ENCODE measurements around the gene SCUBE1.

The SCUBE1 gene

DNA sequence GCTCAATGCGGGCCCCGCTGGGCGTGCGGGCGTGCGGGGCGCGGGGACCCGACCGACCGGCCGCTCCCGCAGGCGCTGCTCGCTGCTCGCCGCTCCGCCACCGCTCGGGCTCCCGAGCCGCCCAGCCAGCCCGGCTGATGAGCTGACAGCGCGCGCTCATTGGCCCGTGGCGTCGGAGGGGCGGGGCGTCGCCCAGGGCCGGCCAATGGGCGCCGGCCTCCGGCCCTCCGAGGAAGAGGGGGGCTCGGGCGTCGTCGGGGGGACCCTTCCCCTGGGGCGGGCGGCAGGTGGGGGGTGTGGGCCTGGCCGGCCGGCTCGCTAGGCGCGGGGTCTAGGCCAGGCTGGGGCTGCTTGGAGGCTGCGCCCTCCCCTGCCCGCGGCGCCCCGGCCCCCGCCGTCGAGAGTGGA, at the start of gene SCUBE1:
Gene SCUBE1 (minus strand): TSS at position 111 of the 408 bp plus-strand sequence. CDS start 111 bp downstream, outside the sequence.
- peak in 12 of 51 donors; percentile 3 to 58 (median 11) for DNase-seq

DNA sequence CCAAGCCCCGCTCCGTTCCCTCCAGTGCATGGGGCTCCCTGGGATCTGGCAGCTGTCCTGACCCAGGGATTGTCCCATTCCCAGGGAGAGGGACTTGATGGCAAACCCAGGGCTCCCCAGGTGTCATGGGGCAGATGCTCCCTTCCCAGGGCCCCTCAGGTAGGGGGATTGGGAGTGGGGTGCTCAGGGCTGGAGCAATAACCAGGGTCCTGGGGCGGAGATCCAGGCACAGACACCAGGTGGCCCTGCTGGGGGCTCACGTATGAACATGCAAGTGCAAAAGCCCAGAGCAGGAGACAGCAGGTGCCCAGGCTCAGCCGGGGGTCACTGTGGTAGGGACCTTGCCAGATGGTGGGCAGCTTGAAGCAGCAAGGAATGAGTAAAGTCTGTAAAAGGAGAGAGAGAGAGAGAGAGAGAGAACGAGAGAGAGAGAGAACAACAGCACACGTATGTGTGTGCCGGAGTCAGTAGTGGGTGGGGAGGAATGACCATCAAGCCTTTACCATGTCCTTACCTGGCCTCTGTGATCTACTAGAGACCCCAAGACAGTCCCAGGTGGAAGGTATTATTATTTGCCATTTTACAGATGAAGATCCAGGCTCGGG, 49.3 kb upstream of the SCUBE1 start:
- DNase-seq = no peak

DNA sequence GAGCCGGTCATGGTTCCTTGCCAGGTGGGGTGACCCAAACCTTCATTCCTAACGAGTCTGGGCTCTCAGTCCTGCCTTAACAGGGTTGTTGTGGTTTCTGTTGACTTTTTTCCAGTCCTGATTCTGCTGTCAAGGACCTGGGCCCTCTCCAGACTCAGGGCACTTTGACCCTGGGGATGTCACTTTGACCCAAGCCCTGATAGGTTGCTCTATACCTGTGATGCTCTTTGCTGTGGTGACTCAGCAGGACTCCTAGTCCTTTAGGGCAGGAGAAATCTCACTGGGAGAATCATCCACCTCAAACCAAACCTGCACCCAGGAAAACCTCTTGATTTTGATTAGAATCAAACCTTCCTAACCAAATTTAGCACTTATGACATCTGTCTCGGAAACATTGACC, 48.1 kb upstream of the SCUBE1 start:
- no peak for DNase-seq

DNA sequence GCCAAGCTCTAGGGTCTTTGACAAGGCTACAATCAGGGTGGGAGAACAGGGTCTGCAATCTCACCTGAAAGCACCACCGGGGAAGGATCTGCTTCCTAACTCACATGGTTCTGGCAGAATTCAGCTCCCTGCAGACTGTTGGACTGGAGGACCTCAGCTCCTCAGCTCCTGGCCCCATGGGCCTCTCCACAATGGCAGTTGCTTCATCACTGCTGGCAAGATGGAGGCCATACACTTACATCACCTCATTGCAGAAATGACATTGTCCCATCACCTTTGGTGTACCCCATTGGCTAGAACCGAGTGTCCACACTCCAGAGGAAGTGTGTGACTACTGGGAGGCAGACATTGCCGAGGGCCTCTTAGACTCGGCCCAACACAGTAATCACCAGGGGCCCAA, 47.7 kb upstream of the SCUBE1 start:
- DNase-seq = no peak

DNA sequence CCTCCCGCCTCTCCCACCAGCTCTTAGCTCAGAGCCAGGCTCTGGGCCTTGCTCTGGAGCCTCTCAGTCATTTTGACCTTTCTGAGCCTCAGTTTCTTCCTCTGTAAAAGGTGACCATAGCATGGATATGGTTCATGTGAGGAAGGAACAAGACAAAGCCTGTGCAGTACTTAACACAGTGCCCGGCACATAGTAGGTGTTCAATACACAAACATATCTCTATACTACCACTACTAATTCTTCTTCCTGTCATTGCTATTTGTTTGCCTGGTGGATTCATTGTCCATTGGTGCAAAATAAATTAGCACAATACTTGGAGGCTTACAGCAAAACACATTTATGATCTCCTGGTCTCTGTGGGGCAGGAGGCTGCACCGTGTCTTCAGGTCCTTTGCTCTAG, 47.0 kb upstream of the SCUBE1 start:
- no peak for DNase-seq

- no peak for DNase-seq
Observed at GRCh38 chr22:43389227-43389836, 46.2 kb upstream of the SCUBE1 start.

GRCh38 chr22:43388420-43388851, 45.3 kb upstream of the SCUBE1 start:
- DNase-seq = peak in 49 of 51 donors; percentile 3 to 84 (median 46)

GRCh38 chr22:43387815-43388214, 44.6 kb upstream of the SCUBE1 start:
- DNase-seq = no peak

- peak in 48 of 51 donors; percentile 17 to 84 (median 62) for DNase-seq
Observed at GRCh38 chr22:43385770-43386641, 42.8 kb upstream of the SCUBE1 start.

DNA sequence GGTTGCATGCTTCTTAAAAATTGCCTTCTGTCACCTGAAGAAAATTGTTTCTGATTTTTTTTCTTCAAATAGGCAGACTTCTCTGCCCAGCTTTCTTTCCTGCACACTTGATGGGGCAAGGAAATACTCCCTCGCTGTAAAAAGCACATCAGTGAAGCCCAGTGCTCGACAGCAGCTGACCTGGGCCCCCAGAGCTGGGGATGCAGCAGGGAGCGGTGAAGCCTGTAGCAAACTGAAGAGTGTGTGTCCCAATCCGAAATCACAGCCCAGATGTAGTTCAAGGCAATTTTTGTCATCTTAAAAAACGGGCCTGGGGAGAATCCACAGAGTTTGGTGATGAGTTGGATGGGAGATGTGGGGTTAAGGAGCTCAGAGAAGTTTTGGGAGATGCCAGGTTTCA, 41.7 kb upstream of the SCUBE1 start:
- no peak for DNase-seq

DNA sequence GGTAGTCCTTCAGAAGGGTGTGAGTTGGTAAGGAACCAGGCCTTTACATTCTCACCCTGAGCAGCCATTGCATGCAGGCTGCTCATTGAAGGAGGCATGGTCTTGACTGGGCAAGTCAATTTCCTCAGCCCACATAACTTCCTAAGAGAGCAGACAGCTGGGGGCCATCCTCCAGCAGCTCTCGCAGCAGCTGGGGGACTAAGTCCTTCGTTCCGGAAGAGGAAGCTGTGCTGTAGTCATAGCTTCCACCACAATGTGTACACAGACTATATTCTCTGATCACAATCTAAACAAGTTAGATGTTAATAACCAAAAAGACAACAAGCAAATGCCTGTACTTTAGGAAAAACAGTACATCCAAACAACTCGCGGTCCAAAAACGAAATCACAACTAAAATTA, 38.5 kb upstream of the SCUBE1 start:
- no peak for DNase-seq

DNA sequence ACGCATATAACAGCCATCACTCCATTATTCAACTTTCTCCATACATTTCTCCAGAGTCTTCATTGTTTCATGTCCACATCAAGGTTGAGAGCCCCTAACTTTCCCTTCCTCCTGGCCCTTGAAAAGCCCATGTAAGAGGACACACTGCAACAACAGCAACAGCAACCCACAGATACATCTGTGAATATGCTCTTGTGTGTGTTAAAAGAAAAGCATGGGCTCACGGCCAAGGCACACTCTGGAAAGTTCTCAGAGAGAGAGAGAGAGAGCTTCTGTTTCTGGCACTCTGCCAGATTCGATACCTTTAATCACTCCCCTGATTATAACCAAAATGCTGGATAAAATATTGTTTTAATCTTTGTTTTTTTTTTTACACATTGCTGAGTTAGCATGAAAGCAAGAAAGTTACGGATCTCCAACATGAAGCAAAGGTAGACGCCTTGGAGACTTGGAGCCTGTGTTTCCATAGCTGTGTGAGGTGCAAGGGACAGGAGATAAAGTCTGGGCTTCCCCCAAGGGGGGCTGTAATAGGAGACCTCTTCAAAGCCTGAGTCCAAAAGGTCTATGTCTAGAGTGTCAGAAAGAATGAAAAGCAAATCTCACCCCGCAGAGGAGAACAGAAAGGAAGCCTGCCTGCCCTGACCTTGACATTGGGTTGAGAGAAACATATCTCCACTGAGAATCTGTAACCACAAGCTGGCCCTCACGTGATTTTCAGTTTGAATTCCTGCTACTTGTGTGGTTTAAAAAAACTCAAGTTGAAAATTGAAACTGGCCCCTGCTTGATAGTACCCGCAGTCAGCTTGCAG, 34.9 kb upstream of the SCUBE1 start:
- DNase-seq = no peak

DNA sequence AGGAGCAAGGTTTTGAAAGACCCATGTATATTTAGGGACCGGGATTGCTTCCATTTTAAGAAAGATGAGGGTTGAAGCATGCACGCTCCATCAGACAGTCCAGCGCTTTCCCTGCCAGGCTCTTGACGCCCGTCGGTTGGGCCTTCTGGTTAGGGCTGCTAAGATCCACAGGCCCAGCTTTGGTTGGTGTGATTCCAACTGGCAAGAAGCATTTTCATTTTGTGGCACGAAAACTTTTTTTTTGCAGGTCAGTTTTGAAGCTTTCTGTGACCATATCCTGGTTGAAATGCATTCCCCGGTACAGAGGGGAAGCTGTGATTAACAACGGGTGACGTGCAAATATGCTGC, 34.4 kb upstream of the SCUBE1 start:
- peak in 1 of 51 donors; percentile 13 for DNase-seq

GRCh38 chr22:43376765-43377547, 33.8 kb upstream of the SCUBE1 start:
- no peak for DNase-seq

DNA sequence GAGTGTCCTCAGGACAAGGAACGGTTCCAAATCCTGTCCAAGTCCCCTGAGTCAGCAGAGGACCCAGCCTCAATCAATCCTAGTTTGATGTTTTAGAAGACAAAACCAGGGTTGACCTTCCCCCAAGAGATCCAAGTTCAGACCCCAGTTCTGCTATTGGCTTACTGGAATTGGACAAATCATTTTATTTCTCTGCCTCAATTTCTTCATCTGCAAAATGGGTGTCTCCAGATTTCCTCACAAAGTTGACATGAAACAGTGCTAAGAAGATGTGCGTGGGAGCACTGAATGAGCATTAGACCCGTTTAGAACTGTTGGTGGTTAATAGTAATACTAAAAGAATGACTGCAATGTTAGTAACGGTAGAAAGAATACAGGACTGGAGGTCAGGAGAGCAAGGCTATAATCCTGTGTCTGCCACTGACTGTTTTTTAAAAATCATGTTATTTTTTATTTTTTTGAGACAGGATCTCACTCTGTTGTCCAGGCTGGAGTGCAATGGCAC, 32.8 kb upstream of the SCUBE1 start:
- no peak for DNase-seq

DNA sequence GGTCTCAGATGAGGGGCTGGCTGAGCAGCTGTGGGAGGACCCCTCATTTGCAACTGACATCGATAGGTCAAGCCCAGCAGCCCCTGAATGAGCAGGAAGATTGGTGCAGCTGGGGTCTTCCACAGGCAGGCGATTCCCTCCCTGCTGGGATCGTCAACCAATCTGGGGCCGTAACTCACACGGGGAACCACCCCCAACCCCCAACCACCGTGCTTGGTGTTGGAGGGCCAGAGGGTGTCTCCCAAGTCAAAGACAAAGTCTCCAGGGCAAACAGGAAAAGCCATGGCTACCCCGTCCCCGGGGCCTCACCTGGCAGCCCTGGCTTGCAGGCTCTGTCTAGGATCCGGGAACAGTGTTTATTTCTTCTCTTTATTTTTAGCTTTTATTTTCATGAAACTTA, 26.9 kb upstream of the SCUBE1 start:
- no peak for DNase-seq

DNA sequence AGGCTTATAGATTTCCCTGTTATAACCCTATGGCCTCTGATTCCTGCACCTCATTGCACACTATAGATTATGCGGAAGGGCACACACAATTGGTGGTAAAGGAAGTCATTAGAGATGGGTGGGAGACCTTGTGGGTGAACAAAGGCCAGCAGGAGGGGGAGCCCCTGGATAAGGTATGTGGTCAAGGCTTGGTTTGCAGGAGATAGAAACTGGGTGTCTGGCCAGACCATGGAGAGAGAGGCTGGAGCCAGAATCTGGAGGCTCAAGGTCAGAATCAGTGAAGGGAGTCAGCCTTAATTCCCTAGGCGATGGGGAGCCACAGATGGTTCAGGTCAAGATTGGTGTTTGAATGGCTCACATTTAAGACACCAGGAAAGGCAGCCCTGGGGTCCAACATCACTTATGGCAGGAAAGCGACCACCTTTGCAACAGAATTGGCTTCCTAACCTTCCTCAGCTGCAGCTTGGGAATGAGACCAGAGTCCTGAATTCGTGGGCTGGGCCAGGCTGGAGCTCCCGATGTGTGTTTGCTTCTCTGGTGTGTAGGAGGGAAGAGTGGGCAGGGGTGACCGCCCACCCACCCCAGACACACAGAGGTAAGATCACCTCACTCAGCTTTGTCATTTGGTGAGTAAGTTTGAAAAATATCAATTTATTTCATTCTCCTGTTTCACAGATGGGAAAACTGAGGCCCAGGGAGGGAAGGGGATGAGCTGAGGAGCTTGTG, 22.7 kb upstream of the SCUBE1 start:
- DNase-seq = no peak

DNA sequence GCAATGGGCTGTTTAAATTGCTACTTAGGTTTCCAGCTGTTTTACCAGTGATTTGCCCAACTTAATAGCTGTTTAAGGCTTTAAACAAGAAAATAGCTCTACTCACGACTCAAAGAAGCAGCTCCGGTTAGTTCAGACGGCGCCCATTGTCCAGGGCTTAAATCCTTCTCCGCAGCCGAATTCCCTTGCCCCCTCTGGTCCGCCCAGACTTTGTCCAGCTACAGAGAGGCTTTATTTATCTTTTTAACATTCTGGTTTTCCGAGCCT, 20.9 kb upstream of the SCUBE1 start:
- no peak for DNase-seq

- no peak for DNase-seq
Observed at GRCh38 chr22:43363315-43364168, 20.4 kb upstream of the SCUBE1 start.

Measured in hypothalamus (tissue), 51 donors.